Muscle of back (tissue), 11 donors: ENCODE results near the gene SYVN1. TPM values are rescaled to one million over a fixed set of nuclear protein-coding genes. Genes with fewer than 3 reads are reported as not detected.

Source experiments
- DNase-seq, 3 donors: peaks; one replicate each; pipeline versions ENCODE4 v3.0.0 to v3.0.0-alpha.2; 2013
- polyA plus RNA-seq, 10 donors: library from polyadenylated mRNA; unstranded; fragments of 120-200 nt; gene quantifications; one replicate each; pipeline ENCODE4 v1.2.1, GENCODE V29; 2013; ENCODE audit not compliant: insufficient read length in 10 of 10

The SYVN1 gene
- polyA plus RNA-seq, 10 donors: 37.4 to 45.1 (median 38.9) TPM

- peak; percentile 91 to 94 (median 92) for DNase-seq
These were observed 38.1 kb downstream of the SYVN1 start, which contains the start of gene VPS51 for GRCh38 chr11:65095974-65096806. TSS of gene VPS51 (plus strand) at chr11:65096214. CDS start at chr11:65096251, 37 bp downstream.

GRCh38 chr11:65095427-65095826 is 38.9 kb downstream of the SYVN1 start:
- no peak for DNase-seq

DNA sequence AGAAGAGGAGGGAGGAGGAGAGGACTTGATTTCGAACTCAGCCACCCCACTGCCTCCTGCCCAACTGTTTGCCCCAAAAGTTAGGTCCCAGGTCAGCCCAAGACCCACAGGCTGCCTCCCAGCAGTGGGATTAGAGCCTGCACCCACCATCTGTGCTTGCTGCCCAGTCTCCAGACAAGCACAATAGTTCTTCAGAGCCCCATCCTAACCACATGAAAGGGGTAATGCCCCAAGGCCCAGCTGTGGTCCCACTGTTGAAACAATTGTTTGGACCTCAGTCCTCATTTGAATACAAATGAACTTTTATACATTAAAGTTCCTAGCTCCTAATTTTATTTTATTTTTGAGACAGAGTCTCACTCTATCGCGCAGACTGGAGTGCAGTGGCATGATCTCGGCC is 43.7 kb downstream of the SYVN1 start:
- DNase-seq: no peak

DNA sequence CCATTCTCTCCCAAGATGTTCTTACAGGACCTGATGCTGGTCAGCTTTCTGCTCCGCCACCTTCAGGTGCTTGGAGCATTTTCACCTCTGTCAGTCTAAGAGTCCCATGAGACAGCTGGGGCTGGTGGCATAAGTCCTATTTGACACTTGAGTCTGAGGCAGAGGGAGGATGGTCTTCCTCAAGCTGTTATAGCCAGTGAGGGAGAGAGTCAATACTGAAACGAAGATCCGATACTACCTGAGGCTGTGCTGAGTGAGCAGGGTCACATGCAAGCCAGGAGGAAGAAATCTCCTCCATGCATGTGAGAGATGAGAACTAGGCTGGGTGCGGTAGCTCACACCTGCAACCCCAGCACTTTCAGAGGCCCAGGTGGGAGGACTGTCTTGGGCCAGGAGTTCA is 44.7 kb downstream of the SYVN1 start:
- DNase-seq: no peak

- no peak for DNase-seq
These were observed 46.5 kb downstream of the SYVN1 start for GRCh38 chr11:65087827-65088226.

DNA sequence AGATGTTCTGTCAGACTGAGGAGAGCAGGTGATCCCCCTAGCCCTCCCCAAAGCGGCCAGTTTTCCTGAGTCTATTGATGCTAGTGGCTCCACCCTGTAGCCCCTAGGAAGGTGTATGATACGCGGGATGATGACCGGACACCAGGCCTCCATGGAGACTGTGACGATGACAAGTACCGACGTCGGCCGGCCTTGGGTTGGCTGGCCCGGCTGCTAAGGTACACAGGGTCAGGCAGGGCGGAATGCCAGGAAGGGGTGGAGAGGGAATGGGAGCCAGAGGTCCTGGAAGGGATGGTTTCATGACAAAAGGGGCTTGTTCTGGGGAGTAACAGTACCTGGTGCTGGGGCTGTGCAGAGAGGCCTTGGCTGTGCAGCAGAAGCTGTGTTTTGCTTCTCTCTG is 47.1 kb downstream of the SYVN1 start:
- DNase-seq: no peak

DNA sequence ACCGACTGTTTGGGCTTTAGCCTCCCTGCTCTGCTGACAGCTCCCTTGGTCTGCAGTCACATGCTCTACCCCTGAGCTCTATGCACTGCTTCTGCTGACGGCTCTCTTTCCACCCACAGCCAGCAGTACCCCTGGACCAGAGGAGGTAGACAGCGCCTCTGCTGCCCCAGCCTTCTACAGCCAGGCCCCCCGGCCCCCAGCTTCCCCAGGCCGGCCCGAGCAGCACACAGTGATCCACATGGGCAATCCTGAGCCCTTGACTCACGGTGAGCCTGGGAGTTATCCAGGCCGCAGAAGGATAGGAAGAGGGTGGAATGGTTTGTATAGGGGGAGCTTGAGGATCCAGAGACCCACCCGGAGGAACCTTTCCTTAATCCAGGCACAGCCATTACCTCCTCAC is 47.5 kb downstream of the SYVN1 start:
- DNase-seq: no peak

DNA sequence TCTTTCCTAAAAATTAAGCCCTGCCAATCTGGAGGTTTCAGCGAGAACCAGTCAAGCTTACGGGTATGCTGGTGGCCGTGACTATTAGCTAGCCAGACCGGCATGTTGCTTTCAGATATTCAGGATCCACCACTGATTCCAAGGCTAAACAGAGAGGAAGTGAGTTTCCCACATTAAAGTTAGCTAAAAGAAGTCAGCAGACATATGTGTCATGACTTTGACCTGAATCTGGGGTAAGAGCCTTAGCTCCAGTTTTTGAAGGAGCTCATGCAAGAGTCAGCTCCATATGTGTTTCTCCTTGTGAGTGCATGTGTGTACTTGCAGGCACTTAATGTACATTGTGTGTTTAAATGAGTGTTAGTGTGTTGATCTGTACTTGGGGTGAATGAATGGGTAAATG is 48.9 kb downstream of the SYVN1 start:
- no peak for DNase-seq

- no peak for DNase-seq
These were observed 49.5 kb downstream of the SYVN1 start for GRCh38 chr11:65084598-65085375.

- DNase-seq: peak; percentile 96 to 99 (median 96)
These were observed 50.3 kb downstream of the SYVN1 start, which contains the start of the genes CDCA5 and ZFPL1 for GRCh38 chr11:65083834-65084597. TSS of gene CDCA5 (minus strand) at chr11:65084040. CDS start at chr11:65083978, 62 bp downstream. TSS of gene ZFPL1 (plus strand) at chr11:65084222. CDS start at chr11:65084699, 477 bp downstream.

- no peak for DNase-seq
These were observed 51.0 kb downstream of the SYVN1 start for GRCh38 chr11:65083134-65083833.

DNA sequence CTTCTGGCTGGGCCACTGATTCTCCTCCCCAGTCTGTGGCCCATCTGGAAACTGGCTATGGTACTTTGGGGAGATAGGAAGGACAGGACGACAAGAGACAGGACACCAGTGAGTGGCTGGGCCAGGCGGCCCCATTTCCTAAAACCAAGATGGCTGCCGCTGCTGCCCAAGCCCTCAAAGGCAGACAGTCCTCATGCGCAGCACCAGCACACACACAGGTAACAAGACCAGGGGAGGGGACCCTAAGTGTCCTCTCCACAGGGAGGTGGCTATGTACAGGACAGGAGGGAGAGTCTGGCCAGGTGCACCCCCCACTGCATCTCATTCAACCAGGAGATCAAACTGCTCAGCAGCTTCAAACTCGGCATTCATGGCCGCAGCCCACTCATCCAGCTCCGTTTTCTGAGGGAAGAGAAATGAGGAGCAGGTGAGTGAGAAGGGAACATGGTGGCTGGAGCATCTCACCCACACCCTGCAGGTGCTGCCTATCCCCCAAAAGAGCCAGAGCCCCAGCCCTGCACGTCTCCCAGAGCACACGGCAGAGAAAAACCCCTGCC is 55.5 kb downstream of the SYVN1 start:
- DNase-seq: no peak

GRCh38 chr11:65078151-65078550 is 56.2 kb downstream of the SYVN1 start:
- no peak for DNase-seq

GRCh38 chr11:65077451-65077850 is 56.9 kb downstream of the SYVN1 start:
- no peak for DNase-seq

Other genes with a start within 250 kb of the SYVN1 start
- 10 to 100 TPM in 7 of 10 donors, 1 to 10 TPM in 3; 8.1 to 13.5 (median 11.1) TPM for gene ATG2A, start 217.3 kb downstream of the SYVN1 start, polyA plus RNA-seq
- 10 to 100 TPM in 8 of 10 donors, 1 to 10 TPM in 2; 10.0 to 13.0 (median 11.3) TPM for gene PPP2R5B, start 209.8 kb downstream of the SYVN1 start, polyA plus RNA-seq
- gene GPHA2, start 198.6 kb downstream of the SYVN1 start, polyA plus RNA-seq: under 1 TPM in 2 of 10 donors, not detected in 8; 0.27 to 0.45 TPM
- under 1 TPM in 1 of 10 donors, not detected in 9; 0.20 TPM for gene MAJIN, start 162.4 kb downstream of the SYVN1 start, polyA plus RNA-seq
- gene BATF2, start 137.5 kb downstream of the SYVN1 start, polyA plus RNA-seq: 1 to 10 TPM in 6 of 10 donors, under 1 TPM in 4; 0.79 to 1.6 (median 1.1) TPM
- gene ARL2, start 120.4 kb downstream of the SYVN1 start, polyA plus RNA-seq: 10 to 100 TPM; 60.2 to 90.7 (median 76.5) TPM
- 10 to 100 TPM; 17.5 to 25.7 (median 22.5) TPM for gene SNX15, start 107.1 kb downstream of the SYVN1 start, polyA plus RNA-seq
- gene SAC3D1, start 93.3 kb downstream of the SYVN1 start, polyA plus RNA-seq: 10 to 100 TPM in 8 of 10 donors, 1 to 10 TPM in 2; 9.6 to 14.9 (median 12.1) TPM
- 1 to 10 TPM; 6.3 to 10.0 (median 7.6) TPM for gene NAALADL1, start 76.0 kb downstream of the SYVN1 start, polyA plus RNA-seq
- gene CDCA5, start 50.5 kb downstream of the SYVN1 start, polyA plus RNA-seq: 10 to 100 TPM in 7 of 10 donors, 1 to 10 TPM in 3; 8.2 to 19.0 (median 10.9) TPM
- 10 to 100 TPM; 16.9 to 27.3 (median 20.1) TPM for gene ZFPL1, start 50.3 kb downstream of the SYVN1 start, polyA plus RNA-seq
- 100 to 1,000 TPM in 7 of 10 donors, 10 to 100 TPM in 3; 75.4 to 150 (median 107) TPM for gene VPS51, start 38.3 kb downstream of the SYVN1 start, polyA plus RNA-seq
- gene TM7SF2, start 22.6 kb downstream of the SYVN1 start, polyA plus RNA-seq: 10 to 100 TPM in 5 of 10 donors, 1 to 10 TPM in 5; 6.4 to 12.8 (median 10.2) TPM
- gene ZNHIT2, start 16.8 kb downstream of the SYVN1 start, polyA plus RNA-seq: 1 to 10 TPM; 3.6 to 5.8 (median 4.4) TPM
- gene FAU, start 12.4 kb downstream of the SYVN1 start, polyA plus RNA-seq: 1,000 to 10,000 TPM in 4 of 10 donors, 100 to 1,000 TPM in 6; 706 to 1,181 (median 912) TPM
- 10 to 100 TPM; 17.5 to 26.5 (median 23.4) TPM for gene MRPL49, start 12.2 kb downstream of the SYVN1 start, polyA plus RNA-seq
- gene SPDYC, start 35.7 kb upstream of the SYVN1 start, polyA plus RNA-seq: under 1 TPM in 2 of 10 donors, not detected in 8; 0.17 to 0.20 TPM
- gene CAPN1, start 47.4 kb upstream of the SYVN1 start, polyA plus RNA-seq: 10 to 100 TPM; 65.5 to 83.6 (median 74.5) TPM
- 10 to 100 TPM; 28.6 to 45.5 (median 34.7) TPM for gene POLA2, start 127.4 kb upstream of the SYVN1 start, polyA plus RNA-seq
- gene CDC42EP2, start 180.3 kb upstream of the SYVN1 start, polyA plus RNA-seq: 10 to 100 TPM; 19.7 to 32.2 (median 27.1) TPM
- 10 to 100 TPM; 44.0 to 59.0 (median 48.1) TPM for gene DPF2, start 199.3 kb upstream of the SYVN1 start, polyA plus RNA-seq
- gene TIGD3, start 220.2 kb upstream of the SYVN1 start, polyA plus RNA-seq: under 1 TPM in 8 of 10 donors, not detected in 2; 0.10 to 0.22 (median 0.19) TPM
- gene SLC25A45, start 248.1 kb upstream of the SYVN1 start, polyA plus RNA-seq: 1 to 10 TPM; 5.1 to 9.4 (median 6.2) TPM